ENCODE data around the gene GALNT15.

DNA sequence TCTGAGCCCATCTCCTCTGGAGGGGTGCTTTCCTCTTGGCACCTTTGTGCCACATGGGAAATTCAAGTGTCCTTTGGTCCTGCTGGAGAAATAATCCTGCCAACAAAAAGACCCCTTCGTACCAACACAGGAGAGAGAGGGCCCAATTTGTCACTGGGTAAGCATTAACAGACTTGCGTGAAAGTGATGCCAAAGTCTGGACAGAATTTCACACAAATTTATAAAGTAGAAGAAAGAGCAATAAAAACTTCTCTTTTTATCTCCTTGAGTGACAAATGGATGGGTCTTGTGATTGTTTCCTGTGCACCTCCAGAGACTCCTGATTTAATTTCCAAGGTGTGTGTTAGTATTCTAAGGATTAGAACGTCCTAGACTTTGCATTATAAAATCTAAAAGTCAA, 75.4 kb downstream of the GALNT15 start:
- TF ChIP-seq PAX5 (IDR thresholded peaks at IDR 0.05; ENCODE audit: insufficient read depth, low read length, severe bottlenecking) (no peak), TAF1 (IDR thresholded peaks at IDR 0.05; ENCODE audit: low read depth, low read length) (no peak), POLR2A (IDR thresholded peaks at IDR 0.05; ENCODE audit: low read depth, low read length) (no peak), POLR2AphosphoS5 (IDR thresholded peaks at IDR 0.05; ENCODE audit: low read depth, low read length) (no peak)
